NK-92 (cell line): ENCODE data around the gene C12orf56.
"Not testable (repeated sequence)": the region's sequence is repeated elsewhere in the genome, so short reads cannot be mapped to it uniquely, and the experiment has no call there.

ENCODE experiments used
- DNase-seq: peaks from one replicate; lab custom pipeline; 2025; ENCODE audit not compliant: unreplicated experiment; lab: John Stamatoyannopoulos, UW

C12orf56 gene

GRCh38 chr12:64240781-64241180 lies 149.8 kb downstream of the C12orf56 start:
- no peak for DNase-seq

GRCh38 chr12:64237382-64237781 lies 153.2 kb downstream of the C12orf56 start:
- DNase-seq: no peak

GRCh38 chr12:64236549-64236948 lies 154.0 kb downstream of the C12orf56 start:
- DNase-seq: no peak

- DNase-seq: no peak
Measured at GRCh38 chr12:64232196-64232595, 158.4 kb downstream of the C12orf56 start.

GRCh38 chr12:64229796-64230195 lies 160.8 kb downstream of the C12orf56 start:
- no peak for DNase-seq

DNA sequence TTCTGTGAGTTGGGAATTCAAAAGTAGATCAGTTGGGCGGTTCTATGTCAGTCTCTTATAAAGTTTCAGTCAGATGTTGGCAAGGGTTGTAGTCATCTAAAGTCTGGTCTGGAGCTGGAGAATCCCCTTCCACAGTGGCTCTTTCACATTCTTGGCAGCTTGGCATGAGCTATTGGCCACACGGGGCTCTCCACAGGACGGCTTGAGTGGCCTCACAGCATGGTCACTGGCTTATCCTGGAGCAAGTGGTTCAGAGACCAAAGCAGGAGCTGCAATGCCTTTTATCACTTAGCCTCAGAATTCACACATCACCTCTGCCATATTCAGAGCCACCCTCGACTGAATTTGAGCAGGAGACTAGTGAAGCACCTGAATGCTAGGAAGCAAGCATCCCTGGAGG lies 161.3 kb downstream of the C12orf56 start:
- no peak for DNase-seq

- DNase-seq: no peak
Measured at GRCh38 chr12:64225626-64226025, 164.9 kb downstream of the C12orf56 start.

DNA sequence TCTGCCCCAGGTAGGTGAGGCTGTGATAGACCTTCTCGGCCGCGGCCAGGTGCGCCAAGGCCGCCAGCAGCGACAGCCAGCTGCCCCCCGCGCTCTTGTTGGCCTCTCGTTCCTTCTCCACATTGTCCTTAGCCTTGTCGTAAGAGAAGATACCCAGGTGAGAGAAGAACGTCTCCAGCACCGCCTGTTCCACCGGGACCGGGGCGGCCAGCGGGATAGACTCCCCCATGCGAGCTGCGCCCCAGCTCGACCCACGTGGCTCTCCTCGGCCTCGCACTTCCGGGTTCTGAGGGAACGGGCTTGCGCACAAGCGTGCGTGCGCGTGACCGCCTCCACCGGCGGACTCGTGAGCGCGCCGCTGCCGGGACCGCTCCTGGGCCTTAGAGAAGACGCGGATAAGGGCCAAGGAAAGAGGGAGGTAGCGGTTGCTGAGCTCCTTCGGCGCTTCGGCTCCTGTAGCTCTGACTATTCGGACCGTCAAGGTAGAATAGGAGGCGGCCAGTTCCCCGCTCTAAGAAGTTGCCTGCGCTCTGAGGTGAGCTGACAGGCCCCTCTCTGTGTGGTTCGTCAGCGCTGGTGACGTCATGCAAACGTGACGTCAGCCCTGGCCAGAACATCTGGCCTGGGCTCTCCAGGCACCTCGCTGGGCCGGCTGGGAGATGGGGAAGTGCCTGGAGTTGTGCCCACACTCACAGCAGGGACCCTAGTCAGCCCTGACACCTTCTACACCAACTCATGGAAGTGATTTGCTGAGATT lies 168.4 kb downstream of the C12orf56 start, which contains the start of gene KICS2:
TSS of gene KICS2 (minus strand) at position 288 of the 757 bp plus-strand sequence. CDS start at position 229, 59 bp downstream.
- DNase-seq: peak; percentile 21

DNA sequence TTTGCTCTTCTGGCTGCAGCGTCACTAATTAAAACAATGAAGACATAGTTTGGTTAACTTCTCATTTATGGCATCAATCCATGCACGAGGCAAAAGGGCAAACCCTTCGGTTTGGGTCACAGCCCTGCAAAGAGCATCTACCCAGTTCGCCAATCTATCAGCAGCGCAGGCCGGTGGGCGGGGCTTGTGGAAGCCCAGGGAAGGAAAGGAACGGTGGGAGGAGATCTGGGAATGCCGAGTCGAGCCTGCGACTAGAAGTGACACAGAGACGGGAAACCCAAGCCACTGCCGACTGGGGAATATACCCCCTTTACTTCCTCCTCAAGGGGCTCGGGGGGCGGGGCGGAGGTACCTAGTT lies 168.9 kb downstream of the C12orf56 start:
- DNase-seq: no peak

GRCh38 chr12:64220046-64220445 lies 170.5 kb downstream of the C12orf56 start:
- DNase-seq: no peak

- DNase-seq: no peak
Measured at GRCh38 chr12:64219145-64219544, 171.4 kb downstream of the C12orf56 start.

GRCh38 chr12:64218597-64218996 lies 172.0 kb downstream of the C12orf56 start:
- DNase-seq: no peak

GRCh38 chr12:64217643-64218042 lies 172.9 kb downstream of the C12orf56 start:
- not testable (repeated sequence) for DNase-seq

GRCh38 chr12:64216239-64216638 lies 174.3 kb downstream of the C12orf56 start:
- no peak for DNase-seq
